ENCODE results near the gene MPST.

DNA sequence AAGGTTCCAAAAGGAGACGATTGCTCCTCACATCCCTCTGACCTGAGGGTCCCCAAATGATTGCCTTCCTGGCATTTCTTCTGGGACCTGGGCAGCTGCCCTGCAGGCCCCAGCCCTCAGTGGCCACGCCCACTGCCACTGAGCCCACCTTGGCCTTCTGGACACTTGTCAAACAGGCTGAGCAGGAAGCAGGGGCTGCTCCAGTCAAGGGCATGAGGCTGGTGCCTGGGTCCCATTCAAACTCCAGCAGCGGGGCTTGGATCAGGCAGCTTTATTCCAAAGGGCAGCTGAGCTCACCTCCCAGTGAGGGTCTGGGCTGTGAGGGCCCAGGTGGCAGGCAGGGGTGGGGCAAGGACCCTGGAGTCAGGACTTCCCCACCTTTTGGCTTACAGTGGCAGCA is 45.6 kb downstream of the MPST start:
- TF ChIP-seq POLR2AphosphoS5 (IDR thresholded peaks at IDR 0.05; ENCODE audit: low read depth, low read length) (no peak), POLR2A (IDR thresholded peaks at IDR 0.05; ENCODE audit: low read depth, low read length) (no peak)

Measured in GM12891 (cell line).